HepG2 (cell line): ENCODE measurements around the gene SLC39A8. TPM values are rescaled to one million over a fixed set of nuclear protein-coding genes. Genes with fewer than 3 reads are reported as not detected.

Experiments used
- HINFP ChIP-seq: sonication (generic); formaldehyde crosslinking; IDR thresholded peaks from 2 replicates; pipeline ENCODE4 v1.4.0; 2020; ENCODE audit warnings: low read depth, mild to moderate bottlenecking, missing genetic modification reagents
- RERE ChIP-seq: IDR thresholded peaks from 2 replicates; pipeline ENCODE4 v1.6.1; 2016; ENCODE audit warnings: low read depth, missing genetic modification reagents, missing compliant biosample characterization
- SP1 ChIP-seq, 2 experiments: fragments of 450-650 bp in 1 of 2; sonication (generic) in 1 of 2; formaldehyde crosslinking in 1 of 2; IDR thresholded peaks; 2 replicates each; pipeline versions ENCODE4 v1.4.0 to v1.6.1; 2016 to 2020; ENCODE audit warnings: missing genetic modification reagents in 1 of 2
- ZBTB4 ChIP-seq: sonication (generic); formaldehyde crosslinking; IDR thresholded peaks from 2 replicates; pipeline ENCODE4 v1.4.0; 2020; ENCODE audit warnings: missing genetic modification reagents, mild to moderate bottlenecking, borderline replicate concordance
- polyA plus RNA-seq, 8 experiments: library from polyadenylated mRNA; depleted of rRNA in 3 of 8; stranded (reverse) in 7 of 8; unstranded in 1 of 8; fragments of >200 nt; fragmentation: Illumina TruSeq in 4 of 8; extraction: Trizol in 4 of 8; gene quantifications; 2 replicates each; pipeline versions ENCODE4 v1.2.1 to v1.2.3, GENCODE V29; 2011 to 2016; ENCODE audit warnings: low read depth in 4 of 8, missing spikeins in 1 of 8, mixed read lengths in 1 of 8; ENCODE audit not compliant: insufficient read depth in 1 of 8
- total RNA-seq, 5 experiments: library from RNA; depleted of rRNA; stranded (reverse); fragments of >200 nt; fragmentation: Illumina TruSeq; extraction: Trizol; gene quantifications; 2 replicates each; pipeline ENCODE4 v1.2.3, GENCODE V29; 2016; ENCODE audit warnings: low read depth in 1 of 5

Gene SLC39A8
- total and polyA plus RNA-seq, 2 of the 13 experiments (the other 11 are each of a cell fraction or from before 2014, with no cell fraction given): 0.22 to 0.38 TPM

DNA sequence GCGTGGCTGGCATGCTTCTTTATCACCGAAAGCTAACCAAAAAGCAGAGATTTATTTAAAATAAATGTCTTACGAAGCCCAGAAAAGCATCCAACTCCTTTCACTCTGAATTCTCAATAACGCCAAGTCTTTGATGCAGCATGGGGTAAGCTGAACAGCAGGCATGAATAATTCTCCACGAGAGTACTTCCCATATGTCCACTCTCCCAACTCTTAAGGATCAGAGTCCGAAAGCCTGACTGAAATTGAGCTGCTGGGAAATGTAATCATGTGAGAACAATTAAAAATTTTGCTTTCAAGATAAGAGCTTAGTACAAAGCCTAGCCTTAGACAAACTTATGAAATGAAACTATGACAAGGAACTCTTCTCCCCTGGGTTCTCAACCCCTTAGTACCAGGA is 7.5 kb upstream of the SLC39A8 start (continued):
- TF ChIP-seq RERE (CRISPR knock-in tag) (no peak), HINFP (CRISPR knock-in tag) (no peak), SP1 (IDR thresholded peaks at IDR 0.05) (no peak), SP1 (CRISPR knock-in tag; IDR thresholded peaks at IDR 0.05) (no peak), ZBTB4 (no peak)
